Measurements from ENCODE around the gene ETV6.

Gene ETV6

GRCh38 chr12:11694528-11694927 lies 45.1 kb downstream of the ETV6 start:
- H3K27me3 ChIP-seq = no peaks in the 10 kb centered on the region
- H3K4me3 ChIP-seq (ENCODE audit: low read depth in 1 of 2, low read length in 1 of 2) = no peak overlapping the region
- H3K4me1 ChIP-seq (ENCODE audit: control insufficient read depth in 1 of 2, insufficient read depth in 1 of 2, low read depth in 1 of 2, low read length in 1 of 2) = peaks cover 0 to 9% of the 10 kb centered on the region in 2 experiments
- H3K9me3 ChIP-seq = no peaks in the 10 kb centered on the region
- no peak for TF ChIP-seq CTCF (IDR thresholded peaks at IDR 0.05)
- no peaks in the 10 kb centered on the region for H3K36me3 ChIP-seq
- no peak overlapping the region for H3K27ac ChIP-seq

GRCh38 chr12:11695321-11695720 lies 45.8 kb downstream of the ETV6 start:
- H3K4me1 ChIP-seq (ENCODE audit: control insufficient read depth in 1 of 2, insufficient read depth in 1 of 2, low read depth in 1 of 2, low read length in 1 of 2) = peaks cover 0 to 9% of the 10 kb centered on the region in 2 experiments
- no peak overlapping the region for H3K4me3 ChIP-seq (ENCODE audit: low read depth in 1 of 2, low read length in 1 of 2)
- no peaks in the 10 kb centered on the region for H3K36me3 ChIP-seq
- no peaks in the 10 kb centered on the region for H3K27me3 ChIP-seq
- H3K27ac ChIP-seq = no peak overlapping the region
- no peaks in the 10 kb centered on the region for H3K9me3 ChIP-seq
- no peak for TF ChIP-seq CTCF (IDR thresholded peaks at IDR 0.05)

GRCh38 chr12:11696084-11696483 lies 46.6 kb downstream of the ETV6 start:
- Histone ChIP-seq H3K27me3 (no peaks in the 10 kb centered on the region), H3K4me3 (ENCODE audit: low read depth in 1 of 2, low read length in 1 of 2) (no peak overlapping the region), H3K36me3 (no peaks in the 10 kb centered on the region), H3K27ac (no peak overlapping the region), H3K4me1 (ENCODE audit: control insufficient read depth in 1 of 2, insufficient read depth in 1 of 2, low read depth in 1 of 2, low read length in 1 of 2) (peaks cover 0 to 7% of the 10 kb centered on the region in 2 experiments), H3K9me3 (no peaks in the 10 kb centered on the region)
- no peak for TF ChIP-seq CTCF (IDR thresholded peaks at IDR 0.05)

- Histone ChIP-seq H3K27me3 (no peaks in the 10 kb centered on the region), H3K9me3 (no peaks in the 10 kb centered on the region), H3K4me3 (ENCODE audit: low read depth in 1 of 2, low read length in 1 of 2) (no peak overlapping the region), H3K27ac (no peak overlapping the region), H3K4me1 (ENCODE audit: control insufficient read depth in 1 of 2, insufficient read depth in 1 of 2, low read depth in 1 of 2, low read length in 1 of 2) (peaks cover 0 to 7% of the 10 kb centered on the region in 2 experiments), H3K36me3 (no peaks in the 10 kb centered on the region)
- no peak for TF ChIP-seq CTCF (IDR thresholded peaks at IDR 0.05)
These were observed 47.7 kb downstream of the ETV6 start for GRCh38 chr12:11697131-11697530.

- H3K36me3 ChIP-seq = no peaks in the 10 kb centered on the region
- peaks cover 0 to 7% of the 10 kb centered on the region in 2 experiments for H3K4me1 ChIP-seq (ENCODE audit: control insufficient read depth in 1 of 2, insufficient read depth in 1 of 2, low read depth in 1 of 2, low read length in 1 of 2)
- no peak for TF ChIP-seq CTCF (IDR thresholded peaks at IDR 0.05)
- no peak overlapping the region for H3K4me3 ChIP-seq (ENCODE audit: low read depth in 1 of 2, low read length in 1 of 2)
- H3K27me3 ChIP-seq = no peaks in the 10 kb centered on the region
- no peaks in the 10 kb centered on the region for H3K9me3 ChIP-seq
- peak overlapping the region; percentile 20 for H3K27ac ChIP-seq
These were observed 48.4 kb downstream of the ETV6 start for GRCh38 chr12:11697670-11698387.
